ENCODE data around the gene CROCC2. TPM values are rescaled to one million over a fixed set of nuclear protein-coding genes. Genes with fewer than 3 reads are reported as not detected.

The CROCC2 gene
- polyA plus RNA-seq, 1 of the 3 experiments (the other 2 are of a cell fraction) = not detected

GRCh38 chr2:240878341-240878936 lies 27.7 kb upstream of the CROCC2 start:
- POLR2A ChIA-PET = no interaction called here
- Histone ChIP-seq H3K79me2 (ENCODE audit: insufficient read depth) (no peaks in the 10 kb centered on the region), H3K4me1 (ENCODE audit: control insufficient read depth in 1 of 2, insufficient read depth in 2 of 2, low read depth in 1 of 2, low read length in 1 of 2) (peaks cover 0 to 8% of the 10 kb centered on the region in 2 experiments; a peak in 1 of 4 replicates), H3K9me3 (no peaks in the 10 kb centered on the region), H3K4me3 (ENCODE audit: low read depth in 2 of 2, low read length in 1 of 2) (no peak overlapping the region), H3K4me2 (no peak overlapping the region), H3K27ac (ENCODE audit: low read depth in 2 of 2, low read length in 1 of 2) (no peak overlapping the region), H2AFZ (ENCODE audit: low read depth) (no peak overlapping the region), H3K27me3 (ENCODE audit: insufficient read depth) (no peaks in the 10 kb centered on the region), H3K36me3 (replicated peaks in 1 of 2; ENCODE audit: control insufficient read depth in 1 of 2, insufficient read depth in 2 of 2, low read length in 1 of 2) (no peaks in the 10 kb centered on the region), H4K20me1 (ENCODE audit: insufficient read depth) (no peaks in the 10 kb centered on the region), H3K9me2 (no peaks in the 10 kb centered on the region), H3K9ac (no peak overlapping the region), H3F3A (replicated peaks; ENCODE audit: insufficient read depth) (no peaks in the 10 kb centered on the region)
- CTCF ChIA-PET = interaction anchor here (1.2 kb wide), 1 partner anchor 27 kb away, joined by 5 read pairs; no protein-coding TSS in a partner anchor
- DNase-seq = peak; percentile 19
- TF ChIP-seq POLR2AphosphoS5 (IDR thresholded peaks at IDR 0.05; ENCODE audit: low read depth, low read length) (no peak), USF1 (IDR thresholded peaks at IDR 0.05; ENCODE audit: borderline replicate concordance, low read depth) (no peak), MEF2A (IDR thresholded peaks at IDR 0.05; ENCODE audit: borderline replicate concordance, low read depth) (no peak), PBX3 (IDR thresholded peaks at IDR 0.05) (no peak), GABPA (IDR thresholded peaks at IDR 0.05; ENCODE audit: low read depth) (no peak), NRF1 (IDR thresholded peaks at IDR 0.05; ENCODE audit: low read depth, low read length) (no peak), FOXJ3 (CRISPR knock-in tag; IDR thresholded peaks at IDR 0.05) (no peak), SIN3A (IDR thresholded peaks at IDR 0.05; ENCODE audit: borderline replicate concordance, low read depth, low read length) (no peak), CTCF (IDR thresholded peaks at IDR 0.05) (no peak), ZBTB33 (IDR thresholded peaks at IDR 0.05; ENCODE audit: borderline replicate concordance, low read depth) (no peak), RFX5 (IDR thresholded peaks at IDR 0.05; ENCODE audit: low read length) (no peak), TAF1 (IDR thresholded peaks at IDR 0.05; ENCODE audit: borderline replicate concordance, low read depth, low read length) (no peak), TCF12 (IDR thresholded peaks at IDR 0.05) (no peak), RXRA (IDR thresholded peaks at IDR 0.05; ENCODE audit: borderline replicate concordance, low read depth) (no peak), REST (IDR thresholded peaks at IDR 0.05; ENCODE audit: low read depth, low read length) (no peak), GATA2 (CRISPR knock-in tag; IDR thresholded peaks at IDR 0.05) (no peak), MXI1 (IDR thresholded peaks at IDR 0.05; ENCODE audit: low read depth, low read length) (no peak), EP300 (IDR thresholded peaks at IDR 0.05; ENCODE audit: borderline replicate concordance in 1 of 2, low read depth in 1 of 2, low read length in 1 of 2) (no peak)
- WGBS (ENCODE audit: low lambda C conversion rate) = 77% methylated on average over 3 of the region's 18 CpGs
